ENCODE data around the gene DOK3.
"Not testable (repeated sequence)": the region's sequence is repeated elsewhere in the genome, so short reads cannot be mapped to it uniquely, and the experiment has no call there.

DOK3 gene

GRCh38 chr5:177496727-177497291, 12.8 kb downstream of the DOK3 start:
- peak; percentile 88 for DNase-seq (ENCODE audit: low spot score)

- DNase-seq (ENCODE audit: low spot score), result peak; percentile 25
Observed at GRCh38 chr5:177496070-177496726, 13.4 kb downstream of the DOK3 start.

- DNase-seq (ENCODE audit: low spot score), result peak; percentile 85
Observed at GRCh38 chr5:177495243-177496060, 14.2 kb downstream of the DOK3 start.

GRCh38 chr5:177494346-177495195, 15.1 kb downstream of the DOK3 start:
- peak; percentile 92 for DNase-seq (ENCODE audit: low spot score)

GRCh38 chr5:177493795-177494345, 15.8 kb downstream of the DOK3 start:
- no peak for DNase-seq (ENCODE audit: low spot score)

- DNase-seq (ENCODE audit: low spot score), result no peak
Observed at GRCh38 chr5:177492841-177493240, 16.8 kb downstream of the DOK3 start.

GRCh38 chr5:177491983-177492746, 17.5 kb downstream of the DOK3 start:
- DNase-seq (ENCODE audit: low spot score), result no peak

GRCh38 chr5:177491429-177491945, 18.1 kb downstream of the DOK3 start:
- DNase-seq (ENCODE audit: low spot score), result peak; percentile 77

GRCh38 chr5:177490992-177491391, 18.6 kb downstream of the DOK3 start:
- DNase-seq (ENCODE audit: low spot score), result no peak

- no peak for DNase-seq (ENCODE audit: low spot score)
Observed at GRCh38 chr5:177490311-177490991, 19.2 kb downstream of the DOK3 start.

GRCh38 chr5:177489119-177489716, 20.4 kb downstream of the DOK3 start:
- no peak for DNase-seq (ENCODE audit: low spot score)

- DNase-seq (ENCODE audit: low spot score), result no peak
Observed at GRCh38 chr5:177487975-177488374, 21.7 kb downstream of the DOK3 start.

- DNase-seq (ENCODE audit: low spot score), result no peak
Observed at GRCh38 chr5:177487144-177487543, 22.5 kb downstream of the DOK3 start.

GRCh38 chr5:177486256-177486655, 23.4 kb downstream of the DOK3 start:
- no peak for DNase-seq (ENCODE audit: low spot score)

- DNase-seq (ENCODE audit: low spot score), result not testable (repeated sequence)
Observed at GRCh38 chr5:177485753-177486152, 23.9 kb downstream of the DOK3 start.

- DNase-seq (ENCODE audit: low spot score), result no peak
Observed at GRCh38 chr5:177484902-177485549, 24.6 kb downstream of the DOK3 start.

GRCh38 chr5:177483994-177484901, 25.4 kb downstream of the DOK3 start:
- no peak for DNase-seq (ENCODE audit: low spot score)

- no peak for DNase-seq (ENCODE audit: low spot score)
Observed at GRCh38 chr5:177483042-177483441, 26.6 kb downstream of the DOK3 start.

Measured in AG20443 (cell line).